Right lobe of liver (tissue), 4 donors: ENCODE data around the gene DVL2.

Experiments used
- CTCF ChIP-seq, 4 donors: fragments of 200-600 bp in 3 of 4; fragments of 450-650 bp in 1 of 4; IDR thresholded peaks; one replicate each; pipeline versions ENCODE4 v1.5.1 to v1.8.0; 2016 to 2022; ENCODE audit warnings: antibody characterized with exemption in 4 of 4, mild to moderate bottlenecking in 2 of 4
- POLR2A ChIP-seq: fragments of 450-650 bp; IDR thresholded peaks from one replicate; pipeline ENCODE4 v1.6.1; 2017; ENCODE audit warnings: antibody characterized with exemption, mild to moderate bottlenecking
- donor health status: DM: no; HTN: no; CAD: no.
- donor health status: DM: no; HTN: no; CAD: no.
- donor health status: DM: no; HTN: yes; CAD: no.

GRCh38 chr17:7216242-7217112, 17.8 kb downstream of the DVL2 start:
- TF ChIP-seq CTCF (IDR thresholded peaks at IDR 0.05) (no peak), POLR2A (no peak)
